Colonic mucosa (tissue), 4 donors: ENCODE results near the gene DNAJC21. TPM values are rescaled to one million over a fixed set of nuclear protein-coding genes. Genes with fewer than 3 reads are reported as not detected.
"Not testable (repeated sequence)": the region's sequence is repeated elsewhere in the genome, so short reads cannot be mapped to it uniquely, and the experiment has no call there.

ENCODE experiments used
- DNase-seq: peaks from one replicate; pipeline ENCODE4 v3.0.0-alpha.2; 2020
- H3K27ac ChIP-seq: fragments of 200-600 bp; one replicate; pipeline ENCODE4 v1.8.0; 2021
- H3K27me3 ChIP-seq: fragments of 200-600 bp; one replicate; pipeline ENCODE4 v1.8.0; 2021
- H3K36me3 ChIP-seq: fragments of 200-600 bp; one replicate; pipeline ENCODE4 v1.8.0; 2021
- H3K4me1 ChIP-seq: fragments of 200-600 bp; one replicate; pipeline ENCODE4 v1.8.0; 2021; ENCODE audit warnings: mild to moderate bottlenecking
- H3K4me3 ChIP-seq: fragments of 200-600 bp; one replicate; pipeline ENCODE4 v1.8.0; 2021
- H3K9ac ChIP-seq, 2 donors: one replicate each; pipeline ENCODE4 v1.7.0; 2013; ENCODE audit warnings: control low read depth in 2 of 2, low read depth in 2 of 2, low read length in 2 of 2
- H3K9me3 ChIP-seq: fragments of 200-600 bp; one replicate; pipeline ENCODE4 v1.8.0; 2021
- CTCF ChIP-seq: fragments of 200-600 bp; IDR thresholded peaks from one replicate; pipeline ENCODE4 v1.8.0; 2022; ENCODE audit warnings: antibody characterized with exemption, mild to moderate bottlenecking
- intact Hi-C: fragments of 100-400 bp; cut with DNase I; formaldehyde crosslinking; loops from one replicate; pipeline ENCODE4 v1.14.1; 2022
- total RNA-seq, 2 donors: library from RNA; stranded (reverse); fragmentation: NEBNext Ultra II Directional in 1 of 2; extraction: Animal tissue kit (Norgen Biotek cat#: 25700) in 1 of 2; gene quantifications; one replicate each; pipeline ENCODE4 v1.2.1, GENCODE V29; 2021
- donor health status: healthy.
- donor health status: DM: no; HTN: no; CAD: no.
- donor health status: DM: no; HTN: no; CAD: no.

The DNAJC21 gene
- total RNA-seq, 2 donors from 2014 or later, result 39.5 to 40.4 TPM

DNA sequence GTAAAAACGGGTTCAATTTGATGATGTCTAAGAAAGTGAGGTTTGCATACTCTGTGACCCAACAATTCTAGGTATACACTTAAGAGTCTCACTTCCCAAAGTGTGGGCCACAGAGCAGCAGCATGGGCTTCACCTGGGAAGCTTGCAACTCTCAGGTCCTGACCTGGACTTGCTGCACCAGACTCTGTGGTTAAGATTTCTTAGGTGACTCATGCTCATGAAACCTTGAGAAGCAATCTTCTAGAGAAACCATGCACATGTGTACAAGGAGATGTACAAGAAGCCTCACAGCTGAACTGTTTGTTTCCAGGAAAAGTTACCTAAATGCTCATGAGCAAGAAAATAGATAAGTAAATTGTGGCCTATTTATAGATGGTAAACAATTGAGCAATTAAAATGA, 30.0 kb downstream of the DNAJC21 start:
- Histone ChIP-seq H3K27ac (no peak overlapping the region), H3K27me3 (no peaks in the 10 kb centered on the region), H3K4me3 (no peak overlapping the region), H3K4me1 (no peaks in the 10 kb centered on the region), H3K9me3 (no peaks in the 10 kb centered on the region), H3K36me3 (no peaks in the 10 kb centered on the region), H3K9ac (no peak overlapping the region)
- no peak for TF ChIP-seq CTCF
- intact Hi-C loops, result no loop called here
- DNase-seq, result no peak

DNA sequence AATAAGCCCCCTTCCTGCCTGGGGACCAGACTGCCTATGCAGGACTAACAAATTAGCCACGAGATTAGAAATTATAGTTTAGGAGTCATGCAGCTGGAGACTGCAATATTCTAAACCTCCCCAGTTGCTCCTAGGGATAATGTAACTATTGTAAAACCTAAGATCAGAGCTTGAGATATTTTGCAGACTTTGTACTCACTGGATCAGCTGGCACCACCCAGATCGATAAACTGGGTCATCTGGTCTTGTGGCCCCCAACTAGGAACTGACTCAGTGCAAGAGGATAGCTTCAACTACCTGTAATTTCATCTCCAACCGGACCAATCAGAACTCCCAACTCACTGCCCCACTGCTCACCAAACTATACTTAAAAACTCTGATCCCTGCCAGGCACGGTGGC, 38.2 kb downstream of the DNAJC21 start:
- H3K27ac ChIP-seq, result no peak overlapping the region
- no peak for DNase-seq
- H3K4me3 ChIP-seq, result no peak overlapping the region
- H3K36me3 ChIP-seq, result no peaks in the 10 kb centered on the region
- H3K27me3 ChIP-seq, result no peaks in the 10 kb centered on the region
- H3K4me1 ChIP-seq, result no peaks in the 10 kb centered on the region
- no peak overlapping the region for H3K9ac ChIP-seq
- TF ChIP-seq CTCF, result no peak
- intact Hi-C loops, result no loop called here
- H3K9me3 ChIP-seq, result no peaks in the 10 kb centered on the region

GRCh38 chr5:34968258-34968657, 38.9 kb downstream of the DNAJC21 start:
- DNase-seq, result no peak
- H3K4me1 ChIP-seq, result no peaks in the 10 kb centered on the region
- no peaks in the 10 kb centered on the region for H3K27me3 ChIP-seq
- no peak overlapping the region for H3K4me3 ChIP-seq
- TF ChIP-seq CTCF, result no peak
- H3K9me3 ChIP-seq, result no peaks in the 10 kb centered on the region
- no peak overlapping the region for H3K27ac ChIP-seq
- intact Hi-C loops, result no loop called here
- no peak overlapping the region for H3K9ac ChIP-seq
- H3K36me3 ChIP-seq, result no peaks in the 10 kb centered on the region

GRCh38 chr5:34970552-34970951, 41.2 kb downstream of the DNAJC21 start:
- TF ChIP-seq CTCF, result no peak
- no peaks in the 10 kb centered on the region for H3K9me3 ChIP-seq
- no peaks in the 10 kb centered on the region for H3K4me1 ChIP-seq
- H3K4me3 ChIP-seq, result no peak overlapping the region
- H3K27ac ChIP-seq, result no peak overlapping the region
- H3K9ac ChIP-seq, result no peak overlapping the region
- no peaks in the 10 kb centered on the region for H3K36me3 ChIP-seq
- intact Hi-C loops, result no loop called here
- no peaks in the 10 kb centered on the region for H3K27me3 ChIP-seq
- DNase-seq, result no peak

DNA sequence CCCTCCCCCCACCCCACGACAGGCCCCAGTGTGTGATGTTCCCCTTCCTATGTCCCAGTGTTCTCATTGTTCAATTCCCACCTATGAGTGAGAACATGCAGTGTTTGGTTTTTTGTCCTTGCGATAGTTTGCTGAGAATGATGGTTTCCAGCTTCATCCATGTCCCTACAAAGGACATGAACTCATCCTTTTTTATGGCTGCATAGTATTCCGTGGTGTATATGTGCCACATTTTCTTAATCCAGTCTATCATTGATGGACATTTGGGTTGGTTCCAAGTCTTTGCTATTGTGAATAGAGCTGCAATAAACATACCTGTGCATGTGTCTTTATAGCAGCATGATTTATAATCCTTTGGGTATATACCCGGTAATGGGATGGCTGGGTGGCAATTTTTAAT, 42.3 kb downstream of the DNAJC21 start:
- H3K4me1 ChIP-seq, H3K36me3 ChIP-seq, intact Hi-C loops, DNase-seq, H3K9ac ChIP-seq, H3K9me3 ChIP-seq, H3K4me3 ChIP-seq, H3K27me3 ChIP-seq, H3K27ac ChIP-seq: not testable (repeated sequence)

DNA sequence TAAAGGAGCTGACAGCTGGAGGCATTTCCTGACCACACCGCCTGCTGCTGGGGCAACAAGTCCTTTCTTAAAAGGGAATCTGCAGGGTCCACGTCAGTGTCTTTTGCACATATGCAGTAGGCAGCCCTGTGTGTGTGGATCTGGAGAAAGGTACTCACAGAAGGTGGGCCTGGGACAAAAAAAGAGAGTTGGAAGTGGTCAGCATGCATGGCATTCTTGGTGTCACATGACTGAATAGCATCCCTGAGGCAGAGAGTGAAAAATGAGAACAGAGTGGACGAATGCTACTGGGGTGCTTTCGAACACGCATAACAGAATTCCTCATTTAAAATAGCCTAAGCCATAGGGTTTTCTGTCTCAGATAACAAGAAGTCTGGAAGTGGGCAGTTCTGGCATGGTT, 47.0 kb downstream of the DNAJC21 start:
- Histone ChIP-seq H3K9ac (no peak overlapping the region), H3K4me1 (no peaks in the 10 kb centered on the region), H3K9me3 (no peaks in the 10 kb centered on the region), H3K4me3 (no peak overlapping the region), H3K27ac (no peak overlapping the region), H3K27me3 (no peaks in the 10 kb centered on the region), H3K36me3 (no peaks in the 10 kb centered on the region)
- no peak for TF ChIP-seq CTCF
- intact Hi-C loops, result no loop called here
- no peak for DNase-seq
